PC-9 (cell line): ENCODE measurements around the gene PIK3R1. TPM values are rescaled to one million over a fixed set of nuclear protein-coding genes. Genes with fewer than 3 reads are reported as not detected.

Source experiments
- BruUV-seq: library from RNA; stranded (reverse); fragments of 400-500 nt; replicated peaks from 2 replicates; lab custom pipeline; 2021; lab: Mats Ljungman, UMichigan
- CTCF ChIA-PET: fragments of 300-600 bp; sonication (Branson Sonifier 250); formaldehyde crosslinking; loops from one replicate; lab custom pipeline; 2022; ENCODE audit warnings: antibody characterized with exemption; lab: Charles Lee
- POLR2A ChIA-PET: fragments of 300-600 bp; sonication (Branson Sonifier 250); formaldehyde crosslinking; loops from one replicate; lab custom pipeline; 2022; ENCODE audit warnings: antibody characterized with exemption; ENCODE audit not compliant: unreplicated experiment; lab: Charles Lee
- DNase-seq, 2 experiments: peaks; one replicate each; pipeline versions ENCODE4 v3.0.0 to v3.0.0-alpha.2; 2015 to 2022; ENCODE audit warnings: mixed read lengths in 1 of 2
- H2AFZ ChIP-seq: fragments of 200-600 bp; sonication (generic); 2 replicates; pipeline ENCODE4 v1.8.1; 2017; ENCODE audit warnings: antibody characterized with exemption
- H3F3A ChIP-seq: fragments of 200-600 bp; sonication (generic); 2 replicates; pipeline ENCODE4 v1.8.1; 2017; ENCODE audit warnings: antibody characterized with exemption, mild to moderate bottlenecking, low read depth; ENCODE audit not compliant: insufficient read depth
- H3K27ac ChIP-seq: fragments of 200-600 bp; sonication (generic); 2 replicates; pipeline ENCODE4 v1.6.1; 2016; ENCODE audit warnings: mixed run types
- H3K27me3 ChIP-seq: fragments of 200-600 bp; sonication (generic); 2 replicates; pipeline ENCODE4 v1.6.1; 2016; ENCODE audit warnings: low read depth, mixed run types; ENCODE audit not compliant: insufficient read depth
- H3K36me3 ChIP-seq: fragments of 200-600 bp; sonication (generic); 2 replicates; pipeline ENCODE4 v1.6.1; 2016; ENCODE audit warnings: low read depth, mixed run types
- H3K4me1 ChIP-seq: fragments of 200-600 bp; sonication (generic); replicated peaks from 2 replicates; pipeline ENCODE4 v1.6.1; 2016; ENCODE audit warnings: mixed run types; ENCODE audit not compliant: insufficient read depth
- H3K4me2 ChIP-seq: fragments of 200-600 bp; sonication (generic); 2 replicates; pipeline ENCODE4 v1.6.1; 2017; ENCODE audit warnings: mixed run types
- H3K4me3 ChIP-seq: fragments of 200-600 bp; sonication (generic); 2 replicates; pipeline ENCODE4 v1.6.1; 2016; ENCODE audit warnings: mixed run types
- H3K79me2 ChIP-seq: fragments of 200-600 bp; sonication (generic); 2 replicates; pipeline ENCODE4 v1.6.1; 2017; ENCODE audit warnings: low read depth, mixed run types
- H3K9me2 ChIP-seq: fragments of 200-600 bp; sonication (generic); 2 replicates; pipeline ENCODE4 v1.8.1; 2017; ENCODE audit warnings: mild to moderate bottlenecking; ENCODE audit not compliant: insufficient read depth
- H3K9me3 ChIP-seq: fragments of 200-600 bp; sonication (generic); 2 replicates; pipeline ENCODE4 v1.8.1; 2016; ENCODE audit warnings: low read depth; ENCODE audit not compliant: insufficient read depth
- H4K20me1 ChIP-seq: fragments of 200-600 bp; sonication (generic); 2 replicates; pipeline ENCODE4 v1.8.1; 2017; ENCODE audit not compliant: insufficient read depth
- EZH2 ChIP-seq: fragments of 200-600 bp; sonication (generic); IDR thresholded peaks from 2 replicates; pipeline ENCODE4 v1.8.0; 2017; ENCODE audit warnings: antibody characterized with exemption, low read depth
- intact Hi-C: fragments of 100-400 bp; cut with micrococcal nuclease; formaldehyde crosslinking; loops from one replicate; pipeline ENCODE4 v1.10.0; 2022; ENCODE audit not compliant: unreplicated experiment
- total RNA-seq: library from RNA; stranded (reverse); gene quantifications from 2 replicates; pipeline ENCODE4 v1.2.3, GENCODE V29; 2021
- TF ChIP-seq, protein P1 (sequence below): fragments of 200-600 bp; sonication (generic); conservative IDR thresholded peaks from 2 replicates; pipeline ENCODE4 v1.6.1; 2017; ENCODE audit warnings: mixed run types, antibody characterized with exemption, mild to moderate bottlenecking, moderate library complexity

PIK3R1 gene
- total RNA-seq, 1 experiment from 2014 or later = 15.9 TPM

DNA sequence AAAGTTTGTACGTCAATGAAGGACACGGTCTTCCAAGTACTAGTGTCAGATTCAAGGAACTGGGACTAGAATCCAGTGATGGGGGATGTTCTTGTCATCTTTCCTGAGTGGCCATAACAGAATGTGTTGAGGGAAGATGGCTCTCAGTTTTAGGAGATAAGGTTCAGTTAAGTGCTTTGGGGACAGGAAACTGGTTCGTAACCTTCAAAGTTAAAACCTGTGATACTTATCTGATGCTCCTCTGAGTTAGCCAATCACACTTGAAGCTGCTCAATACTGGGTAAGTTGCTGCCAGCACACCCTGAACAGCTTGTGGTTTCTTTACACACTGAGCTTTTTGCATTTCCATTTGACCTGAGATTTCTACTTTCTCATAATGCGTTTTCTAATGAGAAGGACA, 64.4 kb downstream of the PIK3R1 start:
- intact Hi-C loops = loop anchor here (5.0 to 10.0 kb wide), 2 partner anchors 467 to 1975 kb away; no protein-coding TSS in a partner anchor
- no peaks in the 10 kb centered on the region for H3K9me2 ChIP-seq
- H3K4me3 ChIP-seq = no peak overlapping the region
- no peak overlapping the region for H3K4me2 ChIP-seq
- H3F3A ChIP-seq = peaks cover 13% of the 10 kb centered on the region; the same call in 1 of the 2 replicates
- H3K27ac ChIP-seq = no peak overlapping the region
- DNase-seq = no peak
- H2AFZ ChIP-seq = no peak overlapping the region
- no peaks in the 10 kb centered on the region for H4K20me1 ChIP-seq
- ChIA-PET POLR2A (no interaction called here), CTCF (no interaction called here)
- no peak for TF ChIP-seq EZH2
- TF ChIP-seq, protein P1, sequence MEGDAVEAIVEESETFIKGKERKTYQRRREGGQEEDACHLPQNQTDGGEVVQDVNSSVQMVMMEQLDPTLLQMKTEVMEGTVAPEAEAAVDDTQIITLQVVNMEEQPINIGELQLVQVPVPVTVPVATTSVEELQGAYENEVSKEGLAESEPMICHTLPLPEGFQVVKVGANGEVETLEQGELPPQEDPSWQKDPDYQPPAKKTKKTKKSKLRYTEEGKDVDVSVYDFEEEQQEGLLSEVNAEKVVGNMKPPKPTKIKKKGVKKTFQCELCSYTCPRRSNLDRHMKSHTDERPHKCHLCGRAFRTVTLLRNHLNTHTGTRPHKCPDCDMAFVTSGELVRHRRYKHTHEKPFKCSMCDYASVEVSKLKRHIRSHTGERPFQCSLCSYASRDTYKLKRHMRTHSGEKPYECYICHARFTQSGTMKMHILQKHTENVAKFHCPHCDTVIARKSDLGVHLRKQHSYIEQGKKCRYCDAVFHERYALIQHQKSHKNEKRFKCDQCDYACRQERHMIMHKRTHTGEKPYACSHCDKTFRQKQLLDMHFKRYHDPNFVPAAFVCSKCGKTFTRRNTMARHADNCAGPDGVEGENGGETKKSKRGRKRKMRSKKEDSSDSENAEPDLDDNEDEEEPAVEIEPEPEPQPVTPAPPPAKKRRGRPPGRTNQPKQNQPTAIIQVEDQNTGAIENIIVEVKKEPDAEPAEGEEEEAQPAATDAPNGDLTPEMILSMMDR = no peak
- no peaks in the 10 kb centered on the region for H3K9me3 ChIP-seq
- H3K36me3 ChIP-seq = no peaks in the 10 kb centered on the region
- no peaks in the 10 kb centered on the region for H3K79me2 ChIP-seq
- BruUV-seq = no TSS peak
- H3K4me1 ChIP-seq = peaks cover 17% of the 10 kb centered on the region
- no peaks in the 10 kb centered on the region for H3K27me3 ChIP-seq

DNA sequence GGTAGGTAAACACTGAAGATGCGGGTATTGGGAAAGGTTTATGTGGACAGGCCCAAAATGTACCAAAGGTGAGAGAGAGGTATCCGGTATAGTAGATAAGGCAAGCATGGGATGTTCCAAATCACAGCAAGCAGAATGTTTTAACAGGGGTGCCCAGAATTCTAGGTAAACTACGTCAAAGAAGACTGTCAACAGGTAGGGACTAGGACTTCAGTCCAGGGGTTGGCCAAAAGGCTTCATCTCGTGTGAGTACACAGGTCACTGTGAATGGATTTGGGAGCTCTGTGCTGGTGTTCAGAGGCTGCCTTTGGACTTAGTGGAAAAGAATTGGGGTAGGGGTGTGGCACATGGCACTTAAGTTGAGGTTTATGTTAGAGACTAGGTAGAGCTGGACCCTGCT, 66.4 kb downstream of the PIK3R1 start:
- H4K20me1 ChIP-seq = no peaks in the 10 kb centered on the region
- POLR2A ChIA-PET = no interaction called here
- intact Hi-C loops = loop anchor here (5.0 kb wide), 1 partner anchor 465 kb away; no protein-coding TSS in a partner anchor
- H3K4me3 ChIP-seq = no peak overlapping the region
- no peaks in the 10 kb centered on the region for H3K79me2 ChIP-seq
- H3K27me3 ChIP-seq = no peaks in the 10 kb centered on the region
- H3K4me2 ChIP-seq = no peak overlapping the region
- CTCF ChIA-PET = no interaction called here
- H3K9me2 ChIP-seq = no peaks in the 10 kb centered on the region
- H3K36me3 ChIP-seq = no peaks in the 10 kb centered on the region
- H3K27ac ChIP-seq = no peak overlapping the region
- no peaks in the 10 kb centered on the region for H3K9me3 ChIP-seq
- TF ChIP-seq, protein P1 = no peak
- no peak for DNase-seq
- H3F3A ChIP-seq = peaks cover 11% of the 10 kb centered on the region; the same call in 1 of the 2 replicates
- BruUV-seq = no TSS peak
- H2AFZ ChIP-seq = no peak overlapping the region
- H3K4me1 ChIP-seq = peaks cover 16% of the 10 kb centered on the region

DNA sequence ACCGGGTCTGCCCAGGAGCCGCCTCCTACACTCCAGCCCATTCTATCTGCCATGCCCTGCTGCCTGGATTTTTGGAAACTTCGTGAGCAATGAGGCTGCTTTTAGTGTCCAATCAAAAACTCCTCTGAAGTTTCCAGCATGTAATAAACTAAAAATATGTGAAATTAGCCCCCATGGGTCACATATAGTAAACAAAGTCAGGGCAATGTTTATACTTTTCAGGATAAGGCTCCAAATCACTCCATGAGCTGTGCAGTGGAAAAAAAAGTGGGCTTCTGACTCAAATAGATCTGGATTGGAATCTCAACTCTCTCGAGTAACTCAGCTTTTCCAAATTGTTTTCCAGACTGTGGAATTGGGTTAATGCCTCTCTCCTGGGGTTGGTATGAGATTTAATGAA, 68.2 kb downstream of the PIK3R1 start:
- POLR2A ChIA-PET = no interaction called here
- no peak for DNase-seq
- no peaks in the 10 kb centered on the region for H3K79me2 ChIP-seq
- no peaks in the 10 kb centered on the region for H3K9me2 ChIP-seq
- no peaks in the 10 kb centered on the region for H3K27me3 ChIP-seq
- H3F3A ChIP-seq = no peaks in the 10 kb centered on the region
- intact Hi-C loops = loop anchor here (5.0 kb wide), 1 partner anchor 464 kb away; no protein-coding TSS in a partner anchor
- H4K20me1 ChIP-seq = no peaks in the 10 kb centered on the region
- TF ChIP-seq, protein P1 = no peak
- TF ChIP-seq EZH2 = no peak
- H3K9me3 ChIP-seq = no peaks in the 10 kb centered on the region
- BruUV-seq = no TSS peak
- H3K4me1 ChIP-seq = peaks cover 4% of the 10 kb centered on the region; the same call in 1 of the 2 replicates
- H3K36me3 ChIP-seq = no peaks in the 10 kb centered on the region
- H3K4me2 ChIP-seq = no peak overlapping the region
- H3K4me3 ChIP-seq = no peak overlapping the region
- no peak overlapping the region for H2AFZ ChIP-seq
- H3K27ac ChIP-seq = no peak overlapping the region
- CTCF ChIA-PET = no interaction called here
